Measurements from ENCODE around the gene PPP1R14B.

DNA sequence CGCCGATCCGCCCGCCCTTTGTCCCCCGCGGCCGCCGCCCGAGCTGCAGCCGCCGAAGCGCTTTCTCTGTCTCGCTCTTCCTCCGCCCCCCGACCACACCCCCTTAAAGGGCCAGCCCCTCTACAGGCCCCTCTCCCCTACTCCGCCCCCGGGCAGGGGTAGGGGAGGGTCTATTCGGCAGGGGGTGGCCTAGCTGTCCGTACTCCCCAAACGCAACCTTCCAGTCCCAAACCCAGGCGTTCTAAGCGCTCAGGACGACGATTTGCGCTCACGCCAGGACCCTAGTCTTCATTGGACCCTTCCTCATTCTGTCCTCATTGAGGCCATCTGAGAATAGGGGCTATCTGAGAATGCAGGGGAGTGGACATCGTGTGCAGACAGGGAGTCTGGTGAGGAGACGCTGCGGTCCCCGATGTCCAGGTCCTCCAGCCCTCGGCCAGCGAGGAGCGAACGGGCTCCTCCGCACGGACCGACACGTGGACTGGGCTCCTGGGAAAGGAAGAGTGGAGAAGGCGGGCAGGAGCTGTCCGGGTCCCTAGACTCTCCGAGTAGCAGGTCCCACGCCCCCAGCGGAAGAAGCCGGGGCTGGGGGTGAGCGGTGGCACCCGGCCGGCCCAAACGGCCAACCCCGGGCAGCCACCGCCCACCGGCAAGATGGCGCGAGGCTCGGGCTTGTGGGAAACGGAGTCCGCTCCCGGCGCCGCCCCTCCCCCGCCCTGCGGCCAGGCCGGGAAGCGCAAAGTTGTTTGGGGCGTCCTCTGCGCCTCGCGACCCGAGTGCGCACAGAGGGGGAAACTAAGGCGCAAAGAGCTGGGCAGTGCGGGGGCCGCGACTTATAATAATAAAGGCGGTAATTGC lies at the start of gene PPP1R14B:
- TF ChIP-seq EZH2 (IDR thresholded peaks at IDR 0.05; ENCODE audit: insufficient read depth, poor library complexity, severe bottlenecking): no peak
- TF ChIP-seq EZH2phosphoT487 (IDR thresholded peaks at IDR 0.05; ENCODE audit: insufficient read depth, low read depth): no peak

All from GM23248 (cell line).